HepG2 (cell line): ENCODE results near the gene SLX1A. TPM values are rescaled to one million over a fixed set of nuclear protein-coding genes. Genes with fewer than 3 reads are reported as not detected.

Source experiments
- IRF2 ChIP-seq: IDR thresholded peaks from 2 replicates; pipeline ENCODE4 v1.6.1; 2018; ENCODE audit warnings: missing genetic modification reagents, missing compliant biosample characterization
- ISX ChIP-seq: sonication (generic); formaldehyde crosslinking; conservative IDR thresholded peaks from 2 replicates; pipeline ENCODE4 v1.5.0; 2020; ENCODE audit warnings: missing genetic modification reagents
- JUND ChIP-seq: sonication (generic); formaldehyde crosslinking; IDR thresholded peaks from 2 replicates; pipeline ENCODE4 v1.8.0; 2022; ENCODE audit warnings: mild to moderate bottlenecking, missing genetic modification reagents
- MTA3 ChIP-seq: sonication (generic); formaldehyde crosslinking; IDR thresholded peaks from 2 replicates; pipeline ENCODE4 v1.4.0; 2020; ENCODE audit warnings: missing genetic modification reagents
- RAD21 ChIP-seq: fragments of 450-650 bp; formaldehyde crosslinking; IDR thresholded peaks from 2 replicates; pipeline ENCODE4 v1.5.0; 2020; ENCODE audit warnings: mild to moderate bottlenecking
- ZC3H13 ChIP-seq: sonication (generic); formaldehyde crosslinking; IDR thresholded peaks from 2 replicates; pipeline ENCODE4 v1.8.1; 2023; ENCODE audit warnings: mild to moderate bottlenecking, missing genetic modification reagents, moderate library complexity
- ZNF451 ChIP-seq: sonication (generic); formaldehyde crosslinking; IDR thresholded peaks from 2 replicates; pipeline ENCODE4 v1.5.0; 2020; ENCODE audit warnings: mild to moderate bottlenecking, missing genetic modification reagents
- ZNF781 ChIP-seq: sonication (generic); formaldehyde crosslinking; IDR thresholded peaks from 2 replicates; pipeline ENCODE4 v1.5.1; 2020; ENCODE audit warnings: borderline replicate concordance, mild to moderate bottlenecking, missing genetic modification reagents; ENCODE audit errors: not compliant biosample characterization
- polyA plus RNA-seq, 8 experiments: library from polyadenylated mRNA; depleted of rRNA in 3 of 8; stranded (reverse) in 7 of 8; unstranded in 1 of 8; fragments of >200 nt; fragmentation: Illumina TruSeq in 4 of 8; extraction: Trizol in 4 of 8; gene quantifications; 2 replicates each; pipeline versions ENCODE4 v1.2.1 to v1.2.3, GENCODE V29; 2011 to 2016; ENCODE audit warnings: low read depth in 4 of 8, missing spikeins in 1 of 8, mixed read lengths in 1 of 8; ENCODE audit not compliant: insufficient read depth in 1 of 8
- total RNA-seq, 5 experiments: library from RNA; depleted of rRNA; stranded (reverse); fragments of >200 nt; fragmentation: Illumina TruSeq; extraction: Trizol; gene quantifications; 2 replicates each; pipeline ENCODE4 v1.2.3, GENCODE V29; 2016; ENCODE audit warnings: low read depth in 1 of 5
- TF ChIP-seq, protein P1 (sequence below): IDR thresholded peaks from 2 replicates; pipeline ENCODE4 v1.4.0; 2020; ENCODE audit warnings: mild to moderate bottlenecking, missing genetic modification reagents
- TF ChIP-seq, protein P2 (sequence below): sonication (generic); formaldehyde crosslinking; IDR thresholded peaks from 2 replicates; pipeline ENCODE4 v1.8.1; 2023; ENCODE audit warnings: mild to moderate bottlenecking, missing genetic modification reagents
- TF ChIP-seq, protein P3 (sequence below), 2 experiments: sonication (generic) in 1 of 2; formaldehyde crosslinking in 1 of 2; IDR thresholded peaks; 2 replicates each; pipeline versions ENCODE4 v1.4.0 to v1.6.1; 2018 to 2020; ENCODE audit warnings: missing genetic modification reagents in 2 of 2, borderline replicate concordance in 1 of 2, low read depth in 1 of 2, mild to moderate bottlenecking in 1 of 2, missing biosample characterization in 1 of 2
- TF ChIP-seq, protein P4 (sequence below): sonication (generic); formaldehyde crosslinking; conservative IDR thresholded peaks from 2 replicates; pipeline ENCODE4 v1.5.0; 2020; ENCODE audit warnings: missing genetic modification reagents
- TF ChIP-seq, protein P5 (sequence below): sonication (generic); formaldehyde crosslinking; IDR thresholded peaks from 2 replicates; pipeline ENCODE4 v1.8.0; 2022; ENCODE audit warnings: missing genetic modification reagents, mild to moderate bottlenecking, borderline replicate concordance
- TF ChIP-seq, protein P6 (sequence below): sonication (generic); formaldehyde crosslinking; IDR thresholded peaks from 2 replicates; pipeline ENCODE4 v1.4.0; 2020; ENCODE audit warnings: missing genetic modification reagents

The SLX1A gene
- total and polyA plus RNA-seq, 2 of the 13 experiments (the other 11 are each of a cell fraction or from before 2014, with no cell fraction given): 12.0 to 37.1 TPM

DNA sequence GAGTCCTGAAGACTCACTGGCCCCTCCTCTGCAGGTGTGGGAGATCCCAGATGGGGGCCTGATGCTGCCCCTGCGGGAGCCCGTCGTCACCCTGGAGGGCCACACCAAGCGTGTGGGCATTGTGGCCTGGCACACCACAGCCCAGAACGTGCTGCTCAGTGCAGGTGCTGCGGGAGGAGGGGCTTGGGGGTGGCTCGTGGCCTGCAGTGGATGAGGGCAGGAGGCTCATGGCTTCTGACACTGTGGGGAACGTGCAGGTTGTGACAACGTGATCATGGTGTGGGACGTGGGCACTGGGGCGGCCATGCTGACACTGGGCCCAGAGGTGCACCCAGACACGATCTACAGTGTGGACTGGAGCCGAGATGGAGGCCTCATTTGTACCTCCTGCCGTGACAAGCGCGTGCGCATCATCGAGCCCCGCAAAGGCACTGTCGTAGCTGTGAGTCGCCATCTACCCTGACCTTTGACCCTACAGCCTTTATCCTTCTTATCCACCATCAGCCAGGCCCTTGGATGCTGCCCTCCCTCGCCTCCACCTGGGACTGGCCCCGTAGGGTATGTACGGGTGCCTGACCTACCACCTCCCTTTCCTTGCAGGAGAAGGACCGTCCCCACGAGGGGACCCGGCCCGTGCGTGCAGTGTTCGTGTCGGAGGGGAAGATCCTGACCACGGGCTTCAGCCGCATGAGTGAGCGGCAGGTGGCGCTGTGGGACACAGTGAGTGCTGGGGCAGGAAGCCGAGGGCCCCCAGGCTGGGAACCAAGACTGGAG, 6.7 kb upstream of the SLX1A start (continued):
- TF ChIP-seq, protein P1, sequence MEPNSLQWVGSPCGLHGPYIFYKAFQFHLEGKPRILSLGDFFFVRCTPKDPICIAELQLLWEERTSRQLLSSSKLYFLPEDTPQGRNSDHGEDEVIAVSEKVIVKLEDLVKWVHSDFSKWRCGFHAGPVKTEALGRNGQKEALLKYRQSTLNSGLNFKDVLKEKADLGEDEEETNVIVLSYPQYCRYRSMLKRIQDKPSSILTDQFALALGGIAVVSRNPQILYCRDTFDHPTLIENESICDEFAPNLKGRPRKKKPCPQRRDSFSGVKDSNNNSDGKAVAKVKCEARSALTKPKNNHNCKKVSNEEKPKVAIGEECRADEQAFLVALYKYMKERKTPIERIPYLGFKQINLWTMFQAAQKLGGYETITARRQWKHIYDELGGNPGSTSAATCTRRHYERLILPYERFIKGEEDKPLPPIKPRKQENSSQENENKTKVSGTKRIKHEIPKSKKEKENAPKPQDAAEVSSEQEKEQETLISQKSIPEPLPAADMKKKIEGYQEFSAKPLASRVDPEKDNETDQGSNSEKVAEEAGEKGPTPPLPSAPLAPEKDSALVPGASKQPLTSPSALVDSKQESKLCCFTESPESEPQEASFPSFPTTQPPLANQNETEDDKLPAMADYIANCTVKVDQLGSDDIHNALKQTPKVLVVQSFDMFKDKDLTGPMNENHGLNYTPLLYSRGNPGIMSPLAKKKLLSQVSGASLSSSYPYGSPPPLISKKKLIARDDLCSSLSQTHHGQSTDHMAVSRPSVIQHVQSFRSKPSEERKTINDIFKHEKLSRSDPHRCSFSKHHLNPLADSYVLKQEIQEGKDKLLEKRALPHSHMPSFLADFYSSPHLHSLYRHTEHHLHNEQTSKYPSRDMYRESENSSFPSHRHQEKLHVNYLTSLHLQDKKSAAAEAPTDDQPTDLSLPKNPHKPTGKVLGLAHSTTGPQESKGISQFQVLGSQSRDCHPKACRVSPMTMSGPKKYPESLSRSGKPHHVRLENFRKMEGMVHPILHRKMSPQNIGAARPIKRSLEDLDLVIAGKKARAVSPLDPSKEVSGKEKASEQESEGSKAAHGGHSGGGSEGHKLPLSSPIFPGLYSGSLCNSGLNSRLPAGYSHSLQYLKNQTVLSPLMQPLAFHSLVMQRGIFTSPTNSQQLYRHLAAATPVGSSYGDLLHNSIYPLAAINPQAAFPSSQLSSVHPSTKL (CRISPR knock-in tag): 0 out of 2 replicates have a peak, but pooled peaks have one; percentile 15
- TF ChIP-seq IRF2 (CRISPR knock-in tag): 0 out of 2 replicates have a peak, but pooled peaks have one; percentile 32
- 0 out of 2 replicates have a peak, but pooled peaks have one; percentile 57 for TF ChIP-seq ZNF451 (CRISPR knock-in tag)
- TF ChIP-seq, protein P2, sequence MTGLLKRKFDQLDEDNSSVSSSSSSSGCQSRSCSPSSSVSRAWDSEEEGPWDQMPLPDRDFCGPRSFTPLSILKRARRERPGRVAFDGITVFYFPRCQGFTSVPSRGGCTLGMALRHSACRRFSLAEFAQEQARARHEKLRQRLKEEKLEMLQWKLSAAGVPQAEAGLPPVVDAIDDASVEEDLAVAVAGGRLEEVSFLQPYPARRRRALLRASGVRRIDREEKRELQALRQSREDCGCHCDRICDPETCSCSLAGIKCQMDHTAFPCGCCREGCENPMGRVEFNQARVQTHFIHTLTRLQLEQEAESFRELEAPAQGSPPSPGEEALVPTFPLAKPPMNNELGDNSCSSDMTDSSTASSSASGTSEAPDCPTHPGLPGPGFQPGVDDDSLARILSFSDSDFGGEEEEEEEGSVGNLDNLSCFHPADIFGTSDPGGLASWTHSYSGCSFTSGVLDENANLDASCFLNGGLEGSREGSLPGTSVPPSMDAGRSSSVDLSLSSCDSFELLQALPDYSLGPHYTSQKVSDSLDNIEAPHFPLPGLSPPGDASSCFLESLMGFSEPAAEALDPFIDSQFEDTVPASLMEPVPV: no peak
- TF ChIP-seq, protein P3, sequence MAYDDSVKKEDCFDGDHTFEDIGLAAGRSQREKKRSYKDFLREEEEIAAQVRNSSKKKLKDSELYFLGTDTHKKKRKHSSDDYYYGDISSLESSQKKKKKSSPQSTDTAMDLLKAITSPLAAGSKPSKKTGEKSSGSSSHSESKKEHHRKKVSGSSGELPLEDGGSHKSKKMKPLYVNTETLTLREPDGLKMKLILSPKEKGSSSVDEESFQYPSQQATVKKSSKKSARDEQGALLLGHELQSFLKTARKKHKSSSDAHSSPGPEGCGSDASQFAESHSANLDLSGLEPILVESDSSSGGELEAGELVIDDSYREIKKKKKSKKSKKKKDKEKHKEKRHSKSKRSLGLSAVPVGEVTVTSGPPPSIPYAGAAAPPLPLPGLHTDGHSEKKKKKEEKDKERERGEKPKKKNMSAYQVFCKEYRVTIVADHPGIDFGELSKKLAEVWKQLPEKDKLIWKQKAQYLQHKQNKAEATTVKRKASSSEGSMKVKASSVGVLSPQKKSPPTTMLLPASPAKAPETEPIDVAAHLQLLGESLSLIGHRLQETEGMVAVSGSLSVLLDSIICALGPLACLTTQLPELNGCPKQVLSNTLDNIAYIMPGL (CRISPR knock-in tag; IDR thresholded peaks at IDR 0.05; ENCODE audit: borderline replicate concordance in 1 of 2, low read depth in 1 of 2): peak in 1 of 2 experiments; percentile 38; a peak in 1 of 4 replicates
- TF ChIP-seq, protein P4, sequence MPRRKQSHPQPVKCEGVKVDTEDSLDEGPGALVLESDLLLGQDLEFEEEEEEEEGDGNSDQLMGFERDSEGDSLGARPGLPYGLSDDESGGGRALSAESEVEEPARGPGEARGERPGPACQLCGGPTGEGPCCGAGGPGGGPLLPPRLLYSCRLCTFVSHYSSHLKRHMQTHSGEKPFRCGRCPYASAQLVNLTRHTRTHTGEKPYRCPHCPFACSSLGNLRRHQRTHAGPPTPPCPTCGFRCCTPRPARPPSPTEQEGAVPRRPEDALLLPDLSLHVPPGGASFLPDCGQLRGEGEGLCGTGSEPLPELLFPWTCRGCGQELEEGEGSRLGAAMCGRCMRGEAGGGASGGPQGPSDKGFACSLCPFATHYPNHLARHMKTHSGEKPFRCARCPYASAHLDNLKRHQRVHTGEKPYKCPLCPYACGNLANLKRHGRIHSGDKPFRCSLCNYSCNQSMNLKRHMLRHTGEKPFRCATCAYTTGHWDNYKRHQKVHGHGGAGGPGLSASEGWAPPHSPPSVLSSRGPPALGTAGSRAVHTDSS (CRISPR knock-in tag): no peak
- no peak for TF ChIP-seq ISX (CRISPR knock-in tag)
- no peak for TF ChIP-seq ZNF781 (CRISPR knock-in tag)
- TF ChIP-seq, protein P5, sequence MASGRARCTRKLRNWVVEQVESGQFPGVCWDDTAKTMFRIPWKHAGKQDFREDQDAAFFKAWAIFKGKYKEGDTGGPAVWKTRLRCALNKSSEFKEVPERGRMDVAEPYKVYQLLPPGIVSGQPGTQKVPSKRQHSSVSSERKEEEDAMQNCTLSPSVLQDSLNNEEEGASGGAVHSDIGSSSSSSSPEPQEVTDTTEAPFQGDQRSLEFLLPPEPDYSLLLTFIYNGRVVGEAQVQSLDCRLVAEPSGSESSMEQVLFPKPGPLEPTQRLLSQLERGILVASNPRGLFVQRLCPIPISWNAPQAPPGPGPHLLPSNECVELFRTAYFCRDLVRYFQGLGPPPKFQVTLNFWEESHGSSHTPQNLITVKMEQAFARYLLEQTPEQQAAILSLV (CRISPR knock-in tag): peak; percentile 40; the same call in 1 of the 2 replicates
- TF ChIP-seq ZC3H13 (CRISPR knock-in tag): 0 out of 2 replicates have a peak, but pooled peaks have one; percentile 61
- TF ChIP-seq JUND (CRISPR knock-in tag): peak; percentile 38; the same call in 1 of the 2 replicates
- peak; percentile 67 for TF ChIP-seq RAD21 (CRISPR knock-in tag)
- no peak for TF ChIP-seq MTA3
- TF ChIP-seq, protein P6, sequence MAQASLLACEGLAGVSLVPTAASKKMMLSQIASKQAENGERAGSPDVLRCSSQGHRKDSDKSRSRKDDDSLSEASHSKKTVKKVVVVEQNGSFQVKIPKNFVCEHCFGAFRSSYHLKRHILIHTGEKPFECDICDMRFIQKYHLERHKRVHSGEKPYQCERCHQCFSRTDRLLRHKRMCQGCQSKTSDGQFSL (CRISPR knock-in tag): peak; percentile 64; the same call in 1 of the 2 replicates
